Measurements from ENCODE around the gene MTMR4.

The MTMR4 gene

DNA sequence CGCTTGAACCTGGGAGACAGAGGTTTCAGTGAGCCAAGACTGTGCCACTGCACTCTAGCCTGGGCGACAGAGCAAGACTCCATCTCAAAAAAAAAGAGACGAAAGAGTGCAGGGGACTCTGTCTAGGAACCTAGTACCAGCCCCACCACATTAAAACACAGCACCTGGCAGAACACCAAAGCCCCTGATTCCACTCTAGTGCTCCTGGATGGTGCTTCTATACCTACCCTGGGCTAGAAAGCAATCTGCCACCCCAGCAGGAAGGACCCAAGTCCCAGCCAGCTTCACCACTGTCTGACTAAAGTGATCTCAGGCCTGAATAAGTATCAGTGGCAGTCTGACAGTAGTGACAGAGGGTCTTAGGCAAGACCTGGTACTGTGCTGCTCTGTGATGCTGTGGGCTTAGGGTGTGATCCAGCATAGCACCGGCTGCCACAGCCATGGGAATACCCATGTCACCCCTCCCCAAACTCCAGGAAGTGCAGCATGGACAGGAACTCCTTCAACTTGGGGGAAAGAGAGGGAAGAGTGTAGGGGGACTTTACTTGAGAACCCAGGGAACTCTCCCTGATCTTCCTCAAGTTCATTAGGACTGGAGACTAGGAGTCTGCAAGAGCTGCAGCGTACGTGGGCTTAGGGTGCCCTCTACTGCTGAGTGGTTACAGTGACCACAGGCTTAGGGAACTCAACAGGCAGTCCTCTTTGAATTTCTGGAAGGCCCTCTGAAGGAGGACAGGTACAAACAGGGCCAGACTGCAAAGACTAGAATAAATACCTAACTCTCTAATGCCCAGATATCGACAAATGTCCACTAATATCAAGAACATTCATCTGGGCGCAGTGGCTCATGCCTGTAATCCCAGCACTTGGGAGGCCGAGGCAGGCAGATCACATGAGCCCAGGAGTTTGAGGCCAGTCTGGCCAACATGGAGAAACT is 67.1 kb downstream of the MTMR4 start:
- TF ChIP-seq, protein P1, sequence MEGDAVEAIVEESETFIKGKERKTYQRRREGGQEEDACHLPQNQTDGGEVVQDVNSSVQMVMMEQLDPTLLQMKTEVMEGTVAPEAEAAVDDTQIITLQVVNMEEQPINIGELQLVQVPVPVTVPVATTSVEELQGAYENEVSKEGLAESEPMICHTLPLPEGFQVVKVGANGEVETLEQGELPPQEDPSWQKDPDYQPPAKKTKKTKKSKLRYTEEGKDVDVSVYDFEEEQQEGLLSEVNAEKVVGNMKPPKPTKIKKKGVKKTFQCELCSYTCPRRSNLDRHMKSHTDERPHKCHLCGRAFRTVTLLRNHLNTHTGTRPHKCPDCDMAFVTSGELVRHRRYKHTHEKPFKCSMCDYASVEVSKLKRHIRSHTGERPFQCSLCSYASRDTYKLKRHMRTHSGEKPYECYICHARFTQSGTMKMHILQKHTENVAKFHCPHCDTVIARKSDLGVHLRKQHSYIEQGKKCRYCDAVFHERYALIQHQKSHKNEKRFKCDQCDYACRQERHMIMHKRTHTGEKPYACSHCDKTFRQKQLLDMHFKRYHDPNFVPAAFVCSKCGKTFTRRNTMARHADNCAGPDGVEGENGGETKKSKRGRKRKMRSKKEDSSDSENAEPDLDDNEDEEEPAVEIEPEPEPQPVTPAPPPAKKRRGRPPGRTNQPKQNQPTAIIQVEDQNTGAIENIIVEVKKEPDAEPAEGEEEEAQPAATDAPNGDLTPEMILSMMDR (IDR thresholded peaks at IDR 0.05; ENCODE audit: control insufficient read depth, extremely low read depth, insufficient read depth): peak; percentile 96
- H3K4me3 ChIP-seq (ENCODE audit: low read depth, low read length): no peak overlapping the region
- DNase-seq (ENCODE audit: low read depth): peak; percentile 74

DNA sequence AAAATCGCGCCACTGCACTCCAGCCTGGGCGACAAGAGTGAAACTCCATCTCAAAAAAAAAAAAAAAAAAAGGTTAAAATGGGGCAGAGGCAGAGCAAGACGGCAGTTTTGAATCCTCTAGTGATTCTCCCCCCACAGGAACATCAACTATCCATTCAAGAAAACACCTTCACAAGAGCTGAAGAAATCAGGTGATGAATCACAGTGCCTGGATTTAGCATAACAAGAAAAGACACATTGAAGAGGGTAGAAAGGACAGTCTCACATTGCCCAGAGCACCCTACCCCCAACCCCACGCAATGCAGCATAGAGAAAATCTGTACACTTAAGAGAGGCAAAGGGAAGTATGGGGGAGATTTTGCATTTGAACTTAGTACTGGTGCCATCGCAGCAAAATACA is 68.4 kb downstream of the MTMR4 start:
- no peak overlapping the region for H3K4me3 ChIP-seq (ENCODE audit: low read depth, low read length)
- TF ChIP-seq, protein P1 (IDR thresholded peaks at IDR 0.05; ENCODE audit: control insufficient read depth, extremely low read depth, insufficient read depth): no peak
- DNase-seq (ENCODE audit: low read depth): no peak

Data from LNCaP clone FGC (cell line).